SW 1271 (cell line): ENCODE results near the gene NKTR.

Experiments used
- DNase-seq, 2 experiments: peaks; one replicate each; lab custom pipeline; 2025; lab: John Stamatoyannopoulos, UW

Gene NKTR

GRCh38 chr3:42662037-42662812 is 61.7 kb downstream of the NKTR start:
- no peak for DNase-seq

DNA sequence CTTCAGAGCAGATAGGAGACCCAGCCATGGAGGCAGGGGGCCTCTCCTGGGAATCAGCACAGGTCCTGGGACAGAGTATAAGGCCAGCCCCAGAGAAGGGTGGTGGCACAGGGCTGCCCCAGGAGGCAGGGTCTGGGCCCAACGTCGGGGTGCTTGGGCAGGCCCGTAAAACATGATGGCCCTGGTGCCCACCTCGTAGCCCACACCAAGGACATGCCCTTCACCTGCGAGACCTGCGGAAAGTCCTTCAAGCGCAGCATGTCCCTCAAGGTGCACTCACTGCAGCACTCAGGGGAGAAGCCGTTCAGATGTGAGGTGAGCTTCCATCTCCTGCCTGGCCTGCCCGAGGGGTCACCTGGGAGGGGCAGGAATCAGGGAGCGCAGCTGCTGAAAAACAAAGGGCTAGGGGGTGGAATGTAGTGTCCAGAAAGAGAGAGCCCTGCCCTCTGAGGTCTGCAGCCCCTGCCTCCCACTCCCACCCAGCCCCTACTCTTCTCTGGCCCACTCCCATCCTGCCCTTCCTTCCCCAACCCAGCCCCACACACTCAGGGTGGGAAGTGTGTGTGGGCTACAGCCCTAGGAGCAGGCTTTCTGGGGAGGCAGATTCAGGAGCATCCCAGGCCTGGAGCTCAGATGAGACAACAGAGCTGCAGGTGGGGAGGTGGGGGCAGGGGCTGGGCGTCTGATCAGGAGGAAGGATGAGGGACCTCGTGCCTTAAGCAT is 62.5 kb downstream of the NKTR start:
- DNase-seq: no peak

DNA sequence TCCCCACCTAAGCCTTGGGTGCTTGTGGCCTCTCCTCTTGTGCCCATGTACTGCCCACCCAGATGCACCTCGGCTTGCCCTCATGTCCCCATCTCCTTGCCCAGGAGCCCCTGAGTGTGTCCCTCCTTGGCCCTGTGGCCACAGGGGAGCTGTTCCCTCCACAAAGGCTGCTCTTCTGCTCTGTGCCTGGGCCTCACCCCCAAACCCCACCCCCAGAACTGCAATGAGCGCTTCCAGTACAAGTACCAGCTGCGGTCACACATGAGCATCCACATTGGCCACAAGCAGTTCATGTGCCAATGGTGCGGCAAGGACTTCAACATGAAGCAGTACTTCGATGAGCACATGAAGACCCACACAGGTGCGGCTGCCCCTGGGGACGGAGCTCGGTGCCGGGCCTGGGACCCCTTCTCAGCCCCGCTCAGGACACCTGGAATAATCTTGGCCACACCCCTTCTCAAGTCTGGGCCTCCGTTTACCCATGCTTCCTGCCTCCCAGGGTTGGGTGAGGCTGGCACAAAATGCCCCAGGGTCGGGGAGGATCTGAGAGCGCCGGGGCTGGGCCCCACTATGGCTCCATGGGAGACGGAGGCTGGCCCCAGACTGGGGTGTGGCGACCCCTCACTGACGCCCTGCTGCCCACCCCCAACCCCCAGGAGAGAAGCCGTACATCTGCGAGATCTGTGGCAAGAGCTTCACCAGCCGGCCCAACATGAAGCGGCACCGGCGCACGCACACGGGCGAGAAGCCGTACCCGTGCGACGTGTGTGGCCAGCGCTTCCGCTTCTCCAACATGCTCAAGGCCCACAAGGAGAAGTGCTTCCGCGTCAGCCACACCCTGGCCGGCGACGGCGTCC is 63.3 kb downstream of the NKTR start:
- DNase-seq: no peak

DNA sequence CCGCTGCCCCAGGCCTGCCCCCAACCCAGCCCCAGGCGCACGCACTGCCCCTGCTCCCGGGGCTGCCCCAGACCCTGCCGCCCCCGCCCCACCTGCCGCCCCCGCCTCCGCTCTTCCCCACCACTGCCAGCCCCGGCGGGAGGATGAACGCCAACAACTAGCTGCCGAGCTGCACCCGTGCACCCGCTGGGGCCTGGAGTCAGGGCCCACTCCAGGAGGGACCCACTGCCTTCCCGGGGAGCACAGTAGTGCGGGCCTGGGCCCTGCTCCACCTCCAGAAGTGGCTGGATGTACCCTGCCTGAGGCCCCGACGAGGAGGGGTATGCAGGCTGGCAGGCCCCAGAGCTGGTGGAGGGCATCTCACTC is 63.9 kb downstream of the NKTR start:
- DNase-seq: no peak

DNA sequence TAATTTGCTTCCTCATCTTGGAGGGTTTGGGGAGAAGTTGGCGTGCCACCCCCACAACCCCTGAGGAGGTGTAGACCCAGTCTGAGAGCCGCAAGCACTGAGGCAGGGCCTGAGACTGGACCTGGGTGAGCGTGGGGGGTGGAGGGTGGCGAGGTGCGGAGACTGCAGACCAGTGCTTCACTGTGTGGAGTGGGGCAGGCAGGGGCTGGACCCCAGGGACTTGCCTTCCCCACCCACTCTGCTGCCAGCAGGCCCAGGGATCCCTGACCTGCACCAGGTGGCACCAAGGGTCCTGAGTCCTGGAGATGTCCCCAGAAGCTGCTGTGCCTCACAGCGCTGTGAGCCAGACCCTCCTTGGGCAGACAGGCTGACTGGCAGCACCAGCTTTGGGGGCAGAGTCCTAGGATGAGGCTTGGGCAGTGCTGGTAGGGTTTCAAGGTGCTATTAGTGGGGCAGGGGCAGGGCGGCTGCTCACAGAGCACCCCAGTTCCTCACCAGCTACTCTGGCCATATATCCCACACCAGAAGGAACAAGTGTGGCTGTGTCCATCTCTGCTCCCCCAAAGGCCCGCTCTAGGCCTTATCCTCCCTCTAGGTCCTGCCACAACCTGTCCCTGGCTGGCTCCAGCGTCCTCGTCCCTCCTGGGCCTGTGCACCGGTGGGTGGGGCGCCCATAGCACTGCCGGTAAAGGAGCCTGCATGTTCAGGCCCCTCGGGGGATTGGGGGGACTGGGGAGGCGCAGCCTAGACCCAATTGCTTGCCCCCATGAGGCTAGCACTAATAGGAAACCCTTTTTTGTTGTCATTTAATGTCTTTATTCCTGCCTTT is 64.8 kb downstream of the NKTR start:
- DNase-seq: no peak

GRCh38 chr3:42666022-42666421 is 65.5 kb downstream of the NKTR start:
- DNase-seq: no peak

DNA sequence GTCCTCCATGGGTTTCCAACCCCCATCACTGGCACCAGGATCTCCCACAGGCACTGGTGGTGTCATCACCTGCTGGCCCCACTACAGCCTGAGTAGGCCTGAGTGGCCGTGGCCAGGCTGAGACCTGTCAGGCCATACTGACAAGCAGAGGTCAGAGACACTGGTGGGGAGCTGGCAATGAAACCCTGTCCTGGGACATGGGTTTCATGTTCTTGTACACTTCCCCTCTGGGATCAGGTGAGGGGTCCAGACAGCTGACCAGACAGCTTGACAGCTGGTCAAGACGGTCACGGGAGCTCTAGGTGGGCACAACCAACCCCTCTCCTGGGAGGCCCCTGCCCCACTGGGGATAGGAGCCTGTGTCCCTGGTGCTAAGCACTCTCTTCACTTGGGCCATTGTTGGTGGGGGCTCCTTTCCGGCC is 66.1 kb downstream of the NKTR start:
- DNase-seq: no peak

GRCh38 chr3:42667096-42667522 is 66.6 kb downstream of the NKTR start:
- no peak for DNase-seq

- no peak for DNase-seq
Measured at GRCh38 chr3:42667523-42668412, 67.3 kb downstream of the NKTR start.

DNA sequence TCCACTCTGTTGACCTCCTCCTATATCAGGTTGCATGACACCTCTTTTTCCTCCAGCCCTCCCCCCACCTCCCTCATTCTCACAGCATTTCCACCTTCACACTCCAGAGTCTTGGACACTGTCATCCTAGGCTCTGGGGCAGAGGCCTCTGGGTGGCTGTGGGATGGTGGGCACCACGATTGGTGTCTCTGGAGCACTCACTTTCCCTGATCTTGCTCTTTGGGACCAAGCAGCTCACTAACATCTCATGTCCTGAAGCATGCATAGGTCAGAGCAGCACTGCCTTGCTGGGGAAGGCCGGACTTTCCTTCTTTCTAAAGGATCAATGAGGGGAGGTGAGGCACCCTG is 67.9 kb downstream of the NKTR start:
- DNase-seq: no peak

- no peak for DNase-seq
Measured at GRCh38 chr3:42668793-42669217, 68.3 kb downstream of the NKTR start.

GRCh38 chr3:42670051-42670576 is 69.6 kb downstream of the NKTR start:
- DNase-seq: no peak

GRCh38 chr3:42670670-42671069 is 70.2 kb downstream of the NKTR start:
- no peak for DNase-seq

DNA sequence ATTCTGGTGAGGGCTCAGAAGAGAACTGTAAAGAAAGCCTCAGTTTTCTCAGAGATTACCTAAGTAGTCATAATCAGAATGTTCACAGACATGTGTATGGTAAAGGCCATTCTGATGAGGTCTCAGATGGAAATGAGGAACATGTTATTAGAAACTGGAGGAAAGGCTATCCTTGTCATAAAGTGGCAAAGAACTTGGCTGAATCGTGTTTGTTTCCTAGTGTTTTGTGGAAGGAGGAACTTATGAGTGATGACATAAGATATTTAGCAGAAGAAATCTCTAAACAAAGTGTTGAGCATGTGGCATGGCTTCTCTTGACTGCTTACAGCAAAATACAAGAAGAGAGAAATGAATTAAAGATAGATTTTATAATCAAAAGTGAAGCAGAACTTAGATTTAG is 72.0 kb downstream of the NKTR start:
- DNase-seq: no peak

DNA sequence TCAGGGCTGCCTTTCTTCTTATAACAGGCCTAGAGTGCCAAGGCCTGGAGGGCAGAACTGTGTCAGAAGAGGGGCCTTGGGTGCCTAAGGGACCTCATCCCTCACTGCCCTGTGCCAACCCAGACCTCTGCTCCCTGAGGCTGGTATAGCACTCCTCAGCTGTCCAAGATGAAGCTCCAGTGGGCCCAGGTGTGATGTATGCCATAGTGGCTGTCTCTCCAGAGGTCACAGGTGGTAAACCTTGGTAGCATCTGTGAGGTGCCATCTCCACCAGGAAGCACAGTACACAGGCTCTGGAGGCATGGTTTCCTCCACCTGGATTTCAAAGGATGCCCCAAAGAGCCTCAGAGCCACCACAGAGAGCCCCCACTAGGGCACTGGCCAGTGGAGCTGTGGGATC is 72.6 kb downstream of the NKTR start:
- DNase-seq: no peak

DNA sequence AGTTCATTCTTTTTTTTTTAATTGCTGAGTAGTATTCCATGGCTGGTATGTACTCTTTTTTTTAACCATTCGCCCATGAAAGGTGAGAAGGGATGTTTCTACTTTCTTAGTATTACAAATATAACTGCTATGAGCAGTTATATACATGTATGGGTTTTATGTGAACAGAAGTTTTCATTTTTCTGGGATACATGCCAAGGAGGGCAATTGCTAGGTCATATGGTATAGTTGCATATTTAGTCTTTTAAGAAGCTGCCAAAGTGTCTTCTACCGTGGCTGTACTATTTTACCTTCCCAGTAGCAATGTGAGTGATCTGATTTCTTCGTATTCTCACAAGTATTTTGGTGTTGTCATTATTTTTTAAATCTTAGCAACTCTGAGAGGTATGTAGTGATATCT is 73.7 kb downstream of the NKTR start:
- DNase-seq: no peak

GRCh38 chr3:42675909-42676308 is 75.4 kb downstream of the NKTR start:
- no peak for DNase-seq

GRCh38 chr3:42678447-42678846 is 78.0 kb downstream of the NKTR start:
- no peak for DNase-seq

GRCh38 chr3:42680271-42680670 is 79.8 kb downstream of the NKTR start:
- DNase-seq: no peak

DNA sequence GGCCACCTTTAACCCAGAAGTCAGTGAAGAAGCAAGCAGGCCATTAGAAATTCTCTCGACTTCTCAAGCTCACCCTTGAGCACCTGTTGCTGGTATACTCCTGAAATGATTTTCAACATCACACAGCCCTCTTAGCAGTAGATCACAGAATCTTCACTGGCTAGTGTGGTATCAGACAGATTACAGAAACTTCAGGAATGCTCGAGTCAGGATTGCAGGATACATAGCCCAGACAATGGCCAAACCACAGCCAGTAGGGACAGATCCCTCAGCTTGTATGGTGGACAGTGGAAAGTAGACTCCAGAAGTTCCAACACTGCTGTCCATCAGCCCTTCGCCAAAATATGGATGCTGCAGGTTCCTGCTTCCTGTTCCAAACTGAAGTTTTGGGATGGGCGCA is 80.3 kb downstream of the NKTR start:
- no peak for DNase-seq
